ENCODE results near the gene SLC6A1. TPM values are rescaled to one million over a fixed set of nuclear protein-coding genes. Genes with fewer than 3 reads are reported as not detected.

Gene SLC6A1
- total RNA-seq, 2 experiments from 2014 or later = not detected

DNA sequence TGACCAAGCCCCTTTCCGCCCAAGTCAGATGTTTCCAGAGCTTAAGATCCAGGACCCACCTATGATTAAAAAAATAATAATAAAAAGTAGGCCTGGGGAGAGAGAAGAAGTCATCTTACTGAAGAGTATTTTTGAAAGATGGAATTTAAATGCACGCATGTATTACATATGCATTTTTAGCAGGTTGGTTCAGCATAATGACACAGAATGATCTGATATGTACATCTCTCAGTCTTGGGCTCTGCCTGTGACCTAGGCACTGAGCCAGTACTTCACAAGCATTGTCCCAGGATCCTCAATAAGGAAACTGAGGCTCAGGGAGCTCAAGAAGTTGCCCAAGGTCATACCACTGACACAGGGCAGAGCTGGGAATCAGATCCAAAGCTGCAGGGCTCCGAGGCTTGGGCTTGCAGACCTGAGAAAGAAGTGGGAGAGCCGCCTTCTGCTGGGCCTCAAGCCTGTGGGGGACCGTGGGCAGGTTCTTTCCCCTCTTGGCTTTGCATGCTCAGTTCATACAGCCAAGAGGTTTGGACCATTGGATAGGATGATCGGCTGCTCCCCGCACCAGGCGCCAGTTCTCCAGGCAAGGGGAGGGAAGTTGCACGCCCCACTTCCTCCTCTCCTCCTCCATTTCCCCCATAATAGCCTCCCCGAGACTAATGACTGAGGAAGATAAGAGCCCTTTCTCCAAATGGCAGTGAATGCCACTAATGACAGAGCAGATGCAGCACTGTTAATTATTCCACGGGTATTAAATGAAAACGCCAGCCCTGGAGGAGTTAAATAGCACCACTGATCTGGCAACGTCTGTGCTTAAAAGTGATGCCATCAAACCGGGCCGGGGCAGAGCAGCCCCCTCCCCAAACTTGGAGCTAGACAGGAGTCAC lies 6.9 kb downstream of the SLC6A1 start:
- H3K36me3 ChIP-seq (ENCODE audit: insufficient read depth, low read length) = no peaks in the 10 kb centered on the region
- no peaks in the 10 kb centered on the region for H3K36me3 Mint-ChIP-seq (ENCODE audit: low read depth)
- H3K27ac Mint-ChIP-seq = no peak overlapping the region
- H3K4me1 Mint-ChIP-seq (ENCODE audit: low read depth) = no peaks in the 10 kb centered on the region
- no peak overlapping the region for H3K4me3 ChIP-seq (ENCODE audit: low read length)
- no peaks in the 10 kb centered on the region for H3K4me1 ChIP-seq (ENCODE audit: insufficient read depth, low read length)
- POLR2A ChIA-PET = no interaction called here
- H3K9me3 Mint-ChIP-seq = no peaks in the 10 kb centered on the region
- no peak overlapping the region for H3K27ac ChIP-seq (ENCODE audit: low read depth in 1 of 2, low read length in 2 of 2)
- no peak overlapping the region for H3K4me3 Mint-ChIP-seq
- CTCF ChIA-PET = no interaction called here
- intact Hi-C loops (cut with DNase I, micrococcal nuclease) = no loop called here
- TF ChIP-seq, protein P1, sequence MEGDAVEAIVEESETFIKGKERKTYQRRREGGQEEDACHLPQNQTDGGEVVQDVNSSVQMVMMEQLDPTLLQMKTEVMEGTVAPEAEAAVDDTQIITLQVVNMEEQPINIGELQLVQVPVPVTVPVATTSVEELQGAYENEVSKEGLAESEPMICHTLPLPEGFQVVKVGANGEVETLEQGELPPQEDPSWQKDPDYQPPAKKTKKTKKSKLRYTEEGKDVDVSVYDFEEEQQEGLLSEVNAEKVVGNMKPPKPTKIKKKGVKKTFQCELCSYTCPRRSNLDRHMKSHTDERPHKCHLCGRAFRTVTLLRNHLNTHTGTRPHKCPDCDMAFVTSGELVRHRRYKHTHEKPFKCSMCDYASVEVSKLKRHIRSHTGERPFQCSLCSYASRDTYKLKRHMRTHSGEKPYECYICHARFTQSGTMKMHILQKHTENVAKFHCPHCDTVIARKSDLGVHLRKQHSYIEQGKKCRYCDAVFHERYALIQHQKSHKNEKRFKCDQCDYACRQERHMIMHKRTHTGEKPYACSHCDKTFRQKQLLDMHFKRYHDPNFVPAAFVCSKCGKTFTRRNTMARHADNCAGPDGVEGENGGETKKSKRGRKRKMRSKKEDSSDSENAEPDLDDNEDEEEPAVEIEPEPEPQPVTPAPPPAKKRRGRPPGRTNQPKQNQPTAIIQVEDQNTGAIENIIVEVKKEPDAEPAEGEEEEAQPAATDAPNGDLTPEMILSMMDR (IDR thresholded peaks at IDR 0.05) = no peak
- ATAC-seq (ENCODE audit: poor library complexity) = no peak
- no peaks in the 10 kb centered on the region for H3K9me3 ChIP-seq (ENCODE audit: control insufficient read depth in 1 of 2, insufficient read depth in 1 of 2, low read length in 2 of 2)
- peaks cover 70% of the 10 kb centered on the region for H3K27me3 Mint-ChIP-seq
- H3K27me3 ChIP-seq (ENCODE audit: control insufficient read depth in 1 of 2, insufficient read depth in 2 of 2, low read length in 2 of 2) = peaks cover 14 to 20% of the 10 kb centered on the region in 2 experiments
- DNase-seq = no peak

DNA sequence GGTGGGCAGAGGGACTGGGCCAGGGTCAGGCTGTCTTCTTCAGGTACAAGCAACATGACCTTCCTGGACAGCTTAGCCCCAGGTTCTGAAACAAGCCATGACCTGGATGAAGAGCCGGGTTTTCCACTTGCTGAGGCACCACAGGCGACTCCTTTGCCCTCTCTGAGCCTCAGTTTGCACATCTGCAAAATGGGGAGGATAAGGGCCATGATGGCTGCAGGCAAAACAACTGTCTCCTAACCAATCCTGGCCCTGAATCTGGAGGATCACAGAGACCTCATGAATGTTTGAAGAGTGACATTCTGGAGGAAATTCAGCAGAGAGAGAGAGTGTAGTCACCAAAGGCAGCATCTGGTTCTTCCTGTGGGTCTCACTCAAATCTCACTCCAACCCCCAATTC lies 8.0 kb downstream of the SLC6A1 start:
- no peaks in the 10 kb centered on the region for H3K36me3 ChIP-seq (ENCODE audit: insufficient read depth, low read length)
- TF ChIP-seq, protein P1 (IDR thresholded peaks at IDR 0.05) = no peak
- H3K36me3 Mint-ChIP-seq (ENCODE audit: low read depth) = no peaks in the 10 kb centered on the region
- no peaks in the 10 kb centered on the region for H3K4me1 Mint-ChIP-seq (ENCODE audit: low read depth)
- no peak overlapping the region for H3K4me3 Mint-ChIP-seq
- intact Hi-C loops (cut with DNase I, micrococcal nuclease) = no loop called here
- no peaks in the 10 kb centered on the region for H3K9me3 Mint-ChIP-seq
- no peak overlapping the region for H3K27ac Mint-ChIP-seq
- no peak overlapping the region for H3K27ac ChIP-seq (ENCODE audit: low read depth in 1 of 2, low read length in 2 of 2)
- peaks cover 0 to 4% of the 10 kb centered on the region in 2 experiments for H3K9me3 ChIP-seq (ENCODE audit: control insufficient read depth in 1 of 2, insufficient read depth in 1 of 2, low read length in 2 of 2)
- no peak for DNase-seq
- ATAC-seq (ENCODE audit: poor library complexity) = no peak
- no peaks in the 10 kb centered on the region for H3K4me1 ChIP-seq (ENCODE audit: insufficient read depth, low read length)
- H3K4me3 ChIP-seq (ENCODE audit: low read length) = no peak overlapping the region
- ChIA-PET CTCF (no interaction called here), POLR2A (no interaction called here)
- H3K27me3 Mint-ChIP-seq = peaks cover 59% of the 10 kb centered on the region
- peaks cover 5 to 12% of the 10 kb centered on the region in 2 experiments for H3K27me3 ChIP-seq (ENCODE audit: control insufficient read depth in 1 of 2, insufficient read depth in 2 of 2, low read length in 2 of 2)

DNA sequence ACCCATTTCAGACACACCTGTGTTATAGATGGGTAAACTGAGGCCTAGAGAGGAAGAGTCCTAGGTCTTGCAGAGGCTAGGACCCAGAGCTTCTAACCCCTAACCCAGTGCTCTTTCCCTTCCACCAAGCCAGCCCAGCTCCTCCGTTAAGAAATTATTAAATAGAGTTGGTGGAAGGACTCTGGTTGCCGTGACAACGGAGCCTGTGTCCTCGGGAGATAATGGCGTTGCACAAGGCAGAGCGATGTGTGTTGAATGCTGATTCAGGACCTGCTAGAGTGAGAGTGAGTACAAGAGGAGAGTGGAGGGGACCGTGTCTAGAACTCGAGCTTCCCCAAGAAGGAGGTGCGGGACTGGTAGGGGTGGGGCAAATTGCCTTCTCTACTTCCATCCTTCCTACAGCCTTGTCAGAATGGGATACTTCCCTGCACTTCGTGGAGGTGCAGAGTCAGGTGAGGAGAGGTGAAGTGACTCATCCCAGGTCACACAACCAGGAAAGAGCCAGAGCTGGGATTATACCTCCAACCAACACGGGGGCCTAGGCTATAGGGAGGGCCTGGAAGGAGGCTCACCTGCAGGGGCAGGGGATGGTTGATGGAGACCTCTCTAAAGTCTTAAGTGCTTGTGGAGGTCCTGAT lies 8.6 kb downstream of the SLC6A1 start:
- TF ChIP-seq, protein P1 (IDR thresholded peaks at IDR 0.05) = no peak
- no peaks in the 10 kb centered on the region for H3K4me1 ChIP-seq (ENCODE audit: insufficient read depth, low read length)
- H3K4me1 Mint-ChIP-seq (ENCODE audit: low read depth) = no peaks in the 10 kb centered on the region
- peaks cover 0 to 6% of the 10 kb centered on the region in 2 experiments for H3K27me3 ChIP-seq (ENCODE audit: control insufficient read depth in 1 of 2, insufficient read depth in 2 of 2, low read length in 2 of 2)
- ChIA-PET CTCF (no interaction called here), POLR2A (no interaction called here)
- H3K9me3 Mint-ChIP-seq = no peaks in the 10 kb centered on the region
- DNase-seq (no peak), ATAC-seq (ENCODE audit: poor library complexity) (no peak)
- H3K9me3 ChIP-seq (ENCODE audit: control insufficient read depth in 1 of 2, insufficient read depth in 1 of 2, low read length in 2 of 2) = peaks cover 0 to 4% of the 10 kb centered on the region in 2 experiments
- no peaks in the 10 kb centered on the region for H3K36me3 ChIP-seq (ENCODE audit: insufficient read depth, low read length)
- no peak overlapping the region for H3K27ac ChIP-seq (ENCODE audit: low read depth in 1 of 2, low read length in 2 of 2)
- intact Hi-C loops (cut with DNase I, micrococcal nuclease) = no loop called here
- no peak overlapping the region for H3K27ac Mint-ChIP-seq
- H3K4me3 Mint-ChIP-seq = no peak overlapping the region
- peaks cover 53% of the 10 kb centered on the region for H3K27me3 Mint-ChIP-seq
- H3K36me3 Mint-ChIP-seq (ENCODE audit: low read depth) = no peaks in the 10 kb centered on the region
- H3K4me3 ChIP-seq (ENCODE audit: low read length) = no peak overlapping the region

Data from CD4-positive, alpha-beta T cell (primary cell).